Keratinocyte (primary cell): Measurements from ENCODE around the gene GPSM1. TPM values are rescaled to one million over a fixed set of nuclear protein-coding genes. Genes with fewer than 3 reads are reported as not detected.

Experiments
- DNase-seq: peaks from one replicate; pipeline ENCODE4 v3.0.0-alpha.2; 2011; ENCODE audit warnings: low read depth, missing footprints, low spot score
- FAIRE-seq: peaks from 2 replicates; lab custom pipeline; 2011; peaks lifted over from hg19 to GRCh38; lab: Jason Lieb, UNC
- H2AFZ ChIP-seq: 2 replicates; pipeline ENCODE4 v1.6.0; 2012; ENCODE audit warnings: low read length, control low read depth, inconsistent platforms; ENCODE audit not compliant: control insufficient read depth
- H3K27ac ChIP-seq: 2 replicates; pipeline ENCODE4 v1.5.1; 2011; ENCODE audit warnings: low read length; ENCODE audit not compliant: control insufficient read depth, insufficient read depth
- H3K27me3 ChIP-seq: 3 replicates; pipeline ENCODE4 v1.6.0; 2011; ENCODE audit warnings: low read length; ENCODE audit not compliant: control insufficient read depth, insufficient read depth; ENCODE audit errors: extremely low read depth
- H3K36me3 ChIP-seq, 2 experiments: 2 replicates in 1 of 2; 3 replicates in 1 of 2; pipeline ENCODE4 v1.5.1; 2011; ENCODE audit warnings: low read length in 2 of 2, mild to moderate bottlenecking in 1 of 2; ENCODE audit not compliant: control insufficient read depth in 2 of 2, insufficient read depth in 2 of 2; ENCODE audit errors: extremely low read depth in 1 of 2
- H3K4me1 ChIP-seq: 3 replicates; pipeline ENCODE4 v1.5.1; 2011; ENCODE audit warnings: low read length; ENCODE audit not compliant: control insufficient read depth, insufficient read depth; ENCODE audit errors: extremely low read depth
- H3K4me2 ChIP-seq: 3 replicates; pipeline ENCODE4 v1.6.0; 2011; ENCODE audit warnings: low read depth, low read length; ENCODE audit not compliant: control insufficient read depth, insufficient read depth; ENCODE audit errors: extremely low read depth
- H3K4me3 ChIP-seq, 3 experiments: fragments of 200-600 bp in 1 of 3; sonication (generic) in 1 of 3; 2 replicates in 2 of 3; 3 replicates in 1 of 3; pipeline ENCODE4 v1.5.1; 2011 to 2016; ENCODE audit warnings: low read length in 3 of 3, mild to moderate bottlenecking in 3 of 3, control low read depth in 2 of 3, inconsistent platforms in 1 of 3, low read depth in 1 of 3, mixed read lengths in 1 of 3, mixed run types in 1 of 3, moderate library complexity in 1 of 3; ENCODE audit not compliant: control insufficient read depth in 2 of 3, insufficient read depth in 2 of 3; ENCODE audit errors: extremely low read depth in 1 of 3
- H3K79me2 ChIP-seq: 2 replicates; pipeline ENCODE4 v1.6.0; 2012; ENCODE audit warnings: low read length; ENCODE audit not compliant: control insufficient read depth, insufficient read depth
- H3K9ac ChIP-seq: 3 replicates; pipeline ENCODE4 v1.6.0; 2011; ENCODE audit warnings: low read length; ENCODE audit not compliant: control insufficient read depth, insufficient read depth; ENCODE audit errors: extremely low read depth
- H3K9me1 ChIP-seq: 3 replicates; pipeline ENCODE4 v1.6.0; 2011; ENCODE audit warnings: low read length; ENCODE audit not compliant: control insufficient read depth, insufficient read depth; ENCODE audit errors: extremely low read depth
- H3K9me3 ChIP-seq: 2 replicates; pipeline ENCODE4 v1.5.1; 2012; ENCODE audit warnings: low read depth, low read length; ENCODE audit not compliant: control insufficient read depth
- H4K20me1 ChIP-seq: 3 replicates; pipeline ENCODE4 v1.6.0; 2011; ENCODE audit warnings: low read length; ENCODE audit not compliant: control insufficient read depth, insufficient read depth; ENCODE audit errors: extremely low read depth
- EZH2 ChIP-seq: IDR thresholded peaks from one replicate; pipeline ENCODE4 v1.6.1; 2012; ENCODE audit warnings: inconsistent platforms, mild to moderate bottlenecking, low read length, moderate library complexity
- dilution Hi-C: fragments of 300-500 bp; cut with MboI; formaldehyde crosslinking; loops from one replicate; pipeline ENCODE4 v1.7.0; 2020; ENCODE audit warnings: low sequenced_read_pairs; ENCODE audit not compliant: extremely low pct_ligation_motif_present
- polyA plus RNA-seq, 5 experiments: library from polyadenylated mRNA; depleted of rRNA in 3 of 5; stranded (reverse) in 3 of 5; stranded (forward) in 1 of 5; unstranded in 1 of 5; fragments of >200 nt; gene quantifications; 1 replicate in 1 of 5; 2 replicates in 3 of 5; 3 replicates in 1 of 5; pipeline versions ENCODE4 v1.2.1 to v1.2.3, GENCODE V29; 2011 to 2012; ENCODE audit warnings: missing spikeins in 2 of 5, low read depth in 1 of 5, low replicate concordance in 1 of 5
- TF ChIP-seq, protein P1 (sequence below), 3 experiments: IDR thresholded peaks in 1 of 3; conservative IDR thresholded peaks in 1 of 3; optimal IDR thresholded peaks in 1 of 3; 2 replicates in 2 of 3; 3 replicates in 1 of 3; pipeline versions ENCODE3 to v1.5.1; 2011; ENCODE audit warnings: low read length in 3 of 3, mild to moderate bottlenecking in 3 of 3, moderate library complexity in 2 of 3, control low read depth in 1 of 3, inconsistent platforms in 1 of 3; ENCODE audit not compliant: insufficient read depth in 2 of 3; ENCODE audit errors: extremely low read depth in 1 of 3

The GPSM1 gene
- polyA plus RNA-seq, 1 donor (not counting 4 experiments of a cell fraction or from before 2014, with no cell fraction given) = 2.5 TPM

DNA sequence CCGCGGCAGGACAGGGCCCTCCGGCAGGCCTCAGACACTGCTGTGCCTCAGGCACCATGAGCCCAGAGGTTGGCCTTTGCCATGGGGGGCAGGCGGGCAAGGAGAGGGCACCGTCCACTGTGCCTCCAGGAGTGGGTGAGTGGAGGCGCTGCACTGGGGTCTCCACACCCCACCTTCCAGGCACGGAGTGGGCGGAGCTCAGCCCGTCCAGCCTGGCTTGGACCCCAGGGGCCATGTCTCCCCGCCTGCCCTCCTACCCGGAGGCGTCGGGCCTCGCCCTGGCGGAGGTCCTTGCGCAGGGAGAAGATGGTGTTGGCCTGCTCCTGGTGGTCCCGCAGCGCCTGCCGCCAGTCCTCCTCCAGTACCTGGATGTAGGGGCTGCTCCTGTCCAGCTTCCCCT lies 42.7 kb downstream of the GPSM1 start:
- Histone ChIP-seq H3K4me3 (no peak overlapping the region), H3K79me2 (no peaks in the 10 kb centered on the region), H3K9me1 (no peaks in the 10 kb centered on the region), H3K27ac (no peak overlapping the region), H3K4me1 (peaks cover 8% of the 10 kb centered on the region), H2AFZ (no peak overlapping the region), H3K36me3 (peaks cover 0 to 5% of the 10 kb centered on the region in 2 experiments), H3K27me3 (no peaks in the 10 kb centered on the region), H3K4me2 (no peak overlapping the region), H3K9me3 (no peaks in the 10 kb centered on the region), H3K9ac (no peak overlapping the region), H4K20me1 (no peaks in the 10 kb centered on the region)
- dilution Hi-C loops = no loop called here
- DNase-seq (no peak), FAIRE-seq (no peak)
- no peak for TF ChIP-seq EZH2
- TF ChIP-seq, protein P1, sequence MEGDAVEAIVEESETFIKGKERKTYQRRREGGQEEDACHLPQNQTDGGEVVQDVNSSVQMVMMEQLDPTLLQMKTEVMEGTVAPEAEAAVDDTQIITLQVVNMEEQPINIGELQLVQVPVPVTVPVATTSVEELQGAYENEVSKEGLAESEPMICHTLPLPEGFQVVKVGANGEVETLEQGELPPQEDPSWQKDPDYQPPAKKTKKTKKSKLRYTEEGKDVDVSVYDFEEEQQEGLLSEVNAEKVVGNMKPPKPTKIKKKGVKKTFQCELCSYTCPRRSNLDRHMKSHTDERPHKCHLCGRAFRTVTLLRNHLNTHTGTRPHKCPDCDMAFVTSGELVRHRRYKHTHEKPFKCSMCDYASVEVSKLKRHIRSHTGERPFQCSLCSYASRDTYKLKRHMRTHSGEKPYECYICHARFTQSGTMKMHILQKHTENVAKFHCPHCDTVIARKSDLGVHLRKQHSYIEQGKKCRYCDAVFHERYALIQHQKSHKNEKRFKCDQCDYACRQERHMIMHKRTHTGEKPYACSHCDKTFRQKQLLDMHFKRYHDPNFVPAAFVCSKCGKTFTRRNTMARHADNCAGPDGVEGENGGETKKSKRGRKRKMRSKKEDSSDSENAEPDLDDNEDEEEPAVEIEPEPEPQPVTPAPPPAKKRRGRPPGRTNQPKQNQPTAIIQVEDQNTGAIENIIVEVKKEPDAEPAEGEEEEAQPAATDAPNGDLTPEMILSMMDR (optimal IDR thresholded peaks at IDR 0.05 in 1 of 3, IDR thresholded peaks at IDR 0.05 in 1 of 3, conservative IDR thresholded peaks at IDR 0.05 in 1 of 3; ENCODE audit: extremely low read depth in 1 of 3, insufficient read depth in 2 of 3, low read length in 3 of 3) = no peak

DNA sequence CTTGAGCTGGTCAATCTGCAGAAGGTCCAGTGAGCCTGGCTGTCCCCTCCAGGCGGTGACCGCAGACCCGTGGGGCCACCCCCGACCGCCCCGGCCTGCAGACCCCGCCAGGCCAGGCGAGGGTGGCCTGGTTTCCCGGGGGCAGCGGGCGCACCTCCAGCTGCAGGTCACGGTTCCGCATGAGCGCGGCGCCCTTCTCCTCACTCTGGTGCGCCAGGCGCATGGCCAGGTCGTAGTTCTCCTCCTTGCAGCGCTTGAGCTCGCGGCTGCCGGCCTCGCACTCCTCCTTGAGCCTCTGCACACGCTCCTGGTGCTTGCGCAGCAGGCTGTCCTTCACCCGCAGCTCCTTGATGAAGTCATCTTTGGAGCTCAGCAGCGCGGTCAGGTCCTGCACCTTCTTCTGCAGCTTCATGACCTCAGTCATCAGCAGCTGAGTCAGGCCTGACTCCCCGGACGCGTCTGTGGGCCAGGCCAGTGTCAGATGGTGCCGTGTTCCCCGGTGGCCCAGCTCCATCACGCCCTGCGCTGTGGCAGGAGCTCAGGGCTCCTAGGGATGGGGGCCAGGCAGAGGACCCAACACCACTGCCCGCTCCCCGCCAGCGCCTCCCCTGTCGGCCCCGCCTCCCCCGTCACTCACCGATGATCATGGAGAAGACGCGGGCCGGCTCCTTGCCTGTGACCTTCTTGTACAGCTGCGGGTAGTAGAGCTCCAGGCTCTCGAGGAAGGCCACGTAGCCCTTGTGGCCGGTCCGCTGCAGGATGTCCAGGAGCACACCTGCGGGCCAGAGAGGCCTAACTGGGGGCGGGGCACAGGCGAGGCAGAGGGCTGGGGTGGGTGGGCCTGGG lies 43.6 kb downstream of the GPSM1 start:
- H3K36me3 ChIP-seq = peaks cover 0 to 7% of the 10 kb centered on the region in 2 experiments
- no peak overlapping the region for H2AFZ ChIP-seq
- no peaks in the 10 kb centered on the region for H3K9me1 ChIP-seq
- DNase-seq (no peak), FAIRE-seq (no peak)
- H3K9me3 ChIP-seq = no peaks in the 10 kb centered on the region
- no peak overlapping the region for H3K9ac ChIP-seq
- no peaks in the 10 kb centered on the region for H3K27me3 ChIP-seq
- H3K4me3 ChIP-seq = no peak overlapping the region
- no peak overlapping the region for H3K27ac ChIP-seq
- dilution Hi-C loops = no loop called here
- no peak overlapping the region for H3K4me2 ChIP-seq
- H3K4me1 ChIP-seq = peaks cover 8% of the 10 kb centered on the region
- TF ChIP-seq, protein P1 (optimal IDR thresholded peaks at IDR 0.05 in 1 of 3, IDR thresholded peaks at IDR 0.05 in 1 of 3, conservative IDR thresholded peaks at IDR 0.05 in 1 of 3; ENCODE audit: extremely low read depth in 1 of 3, insufficient read depth in 2 of 3, low read length in 3 of 3) = no peak
- no peak for TF ChIP-seq EZH2
- no peaks in the 10 kb centered on the region for H3K79me2 ChIP-seq
- H4K20me1 ChIP-seq = no peaks in the 10 kb centered on the region
